ENCODE data around the gene CCDC91.

The CCDC91 gene

GRCh38 chr12:28184375-28184774, 5.9 kb upstream of the CCDC91 start:
- TF ChIP-seq, protein P1, sequence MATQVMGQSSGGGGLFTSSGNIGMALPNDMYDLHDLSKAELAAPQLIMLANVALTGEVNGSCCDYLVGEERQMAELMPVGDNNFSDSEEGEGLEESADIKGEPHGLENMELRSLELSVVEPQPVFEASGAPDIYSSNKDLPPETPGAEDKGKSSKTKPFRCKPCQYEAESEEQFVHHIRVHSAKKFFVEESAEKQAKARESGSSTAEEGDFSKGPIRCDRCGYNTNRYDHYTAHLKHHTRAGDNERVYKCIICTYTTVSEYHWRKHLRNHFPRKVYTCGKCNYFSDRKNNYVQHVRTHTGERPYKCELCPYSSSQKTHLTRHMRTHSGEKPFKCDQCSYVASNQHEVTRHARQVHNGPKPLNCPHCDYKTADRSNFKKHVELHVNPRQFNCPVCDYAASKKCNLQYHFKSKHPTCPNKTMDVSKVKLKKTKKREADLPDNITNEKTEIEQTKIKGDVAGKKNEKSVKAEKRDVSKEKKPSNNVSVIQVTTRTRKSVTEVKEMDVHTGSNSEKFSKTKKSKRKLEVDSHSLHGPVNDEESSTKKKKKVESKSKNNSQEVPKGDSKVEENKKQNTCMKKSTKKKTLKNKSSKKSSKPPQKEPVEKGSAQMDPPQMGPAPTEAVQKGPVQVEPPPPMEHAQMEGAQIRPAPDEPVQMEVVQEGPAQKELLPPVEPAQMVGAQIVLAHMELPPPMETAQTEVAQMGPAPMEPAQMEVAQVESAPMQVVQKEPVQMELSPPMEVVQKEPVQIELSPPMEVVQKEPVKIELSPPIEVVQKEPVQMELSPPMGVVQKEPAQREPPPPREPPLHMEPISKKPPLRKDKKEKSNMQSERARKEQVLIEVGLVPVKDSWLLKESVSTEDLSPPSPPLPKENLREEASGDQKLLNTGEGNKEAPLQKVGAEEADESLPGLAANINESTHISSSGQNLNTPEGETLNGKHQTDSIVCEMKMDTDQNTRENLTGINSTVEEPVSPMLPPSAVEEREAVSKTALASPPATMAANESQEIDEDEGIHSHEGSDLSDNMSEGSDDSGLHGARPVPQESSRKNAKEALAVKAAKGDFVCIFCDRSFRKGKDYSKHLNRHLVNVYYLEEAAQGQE (IDR thresholded peaks at IDR 0.05; ENCODE audit: insufficient read depth in 1 of 2, low read depth in 2 of 2, low read length in 2 of 2): no peak
- no peak for TF ChIP-seq POLR2AphosphoS5 (IDR thresholded peaks at IDR 0.05; ENCODE audit: low read depth, low read length)
- no peak for TF ChIP-seq FOXP2 (optimal IDR thresholded peaks at IDR 0.05; ENCODE audit: borderline replicate concordance, extremely low read depth, extremely low read length, insufficient read depth)
- TF ChIP-seq TAF1 (IDR thresholded peaks at IDR 0.05; ENCODE audit: borderline replicate concordance, insufficient read depth, low read length): no peak
- TF ChIP-seq SIN3A (IDR thresholded peaks at IDR 0.05; ENCODE audit: borderline replicate concordance, insufficient read depth, low read length): no peak

- TF ChIP-seq FOXP2 (optimal IDR thresholded peaks at IDR 0.05; ENCODE audit: borderline replicate concordance, extremely low read depth, extremely low read length, insufficient read depth) (no peak), SIN3A (IDR thresholded peaks at IDR 0.05; ENCODE audit: borderline replicate concordance, insufficient read depth, low read length) (no peak)
- TF ChIP-seq, protein P1 (IDR thresholded peaks at IDR 0.05; ENCODE audit: insufficient read depth in 1 of 2, low read depth in 2 of 2, low read length in 2 of 2): no peak
These were observed 3.8 kb upstream of the CCDC91 start for GRCh38 chr12:28186500-28186899.

- TF ChIP-seq, protein P1 (IDR thresholded peaks at IDR 0.05; ENCODE audit: insufficient read depth in 1 of 2, low read depth in 2 of 2, low read length in 2 of 2): 0 out of 4 replicates have a peak, but pooled peaks of 1 of the 2 experiments have one; percentile 2
- TF ChIP-seq POLR2AphosphoS5 (IDR thresholded peaks at IDR 0.05; ENCODE audit: low read depth, low read length): no peak
These were observed 404 bp upstream of the CCDC91 start for GRCh38 chr12:28189784-28190320.

GRCh38 chr12:28191051-28192048, 1.1 kb downstream of the CCDC91 start:
- TF ChIP-seq, protein P1 (IDR thresholded peaks at IDR 0.05; ENCODE audit: insufficient read depth in 1 of 2, low read depth in 2 of 2, low read length in 2 of 2): no peak
- TF ChIP-seq FOXP2 (optimal IDR thresholded peaks at IDR 0.05; ENCODE audit: borderline replicate concordance, extremely low read depth, extremely low read length, insufficient read depth): no peak
- TF ChIP-seq POLR2AphosphoS5 (IDR thresholded peaks at IDR 0.05; ENCODE audit: low read depth, low read length): no peak
- TF ChIP-seq TAF1 (IDR thresholded peaks at IDR 0.05; ENCODE audit: borderline replicate concordance, insufficient read depth, low read length): no peak; the same call in 1 of the 2 replicates
- TF ChIP-seq SIN3A (IDR thresholded peaks at IDR 0.05; ENCODE audit: borderline replicate concordance, insufficient read depth, low read length): no peak

All from PFSK-1 (cell line).